ENCODE data around the gene C16orf95. TPM values are rescaled to one million over a fixed set of nuclear protein-coding genes. Genes with fewer than 3 reads are reported as not detected.
"Not testable (repeated sequence)": the region's sequence is repeated elsewhere in the genome, so short reads cannot be mapped to it uniquely, and the experiment has no call there.

The C16orf95 gene
- total RNA-seq, 1 experiment from 2014 or later = 3.8 TPM

- Mint-ChIP-seq H3K4me3 (ENCODE audit: low read depth, unreplicated experiment) (no peak overlapping the region), H3K9me3 (ENCODE audit: low read depth, unreplicated experiment) (no peaks in the 10 kb centered on the region), H3K4me1 (ENCODE audit: low read depth, unreplicated experiment) (no peaks in the 10 kb centered on the region), H3K27me3 (ENCODE audit: unreplicated experiment) (no peaks in the 10 kb centered on the region), H3K27ac (ENCODE audit: unreplicated experiment) (no peak overlapping the region), H3K36me3 (ENCODE audit: insufficient read depth, unreplicated experiment) (peaks cover 35% of the 10 kb centered on the region)
- DNase-seq = no peak
- intact Hi-C loops (cut with micrococcal nuclease; ENCODE audit: unreplicated experiment) = no loop called here
- BruUV-seq (replicated peaks) = no TSS peak
- CTCF ChIA-PET = no interaction called here
- TF ChIP-seq CTCF (IDR thresholded peaks at IDR 0.05; ENCODE audit: unreplicated experiment) = no peak
Measured at GRCh38 chr16:87342978-87343752, 26.0 kb upstream of the C16orf95 start.

GRCh38 chr16:87342504-87342903 lies 25.3 kb upstream of the C16orf95 start:
- no peak overlapping the region for H3K4me3 Mint-ChIP-seq (ENCODE audit: low read depth, unreplicated experiment)
- no TSS peak for BruUV-seq (replicated peaks)
- H3K4me1 Mint-ChIP-seq (ENCODE audit: low read depth, unreplicated experiment) = no peaks in the 10 kb centered on the region
- no peak overlapping the region for H3K27ac Mint-ChIP-seq (ENCODE audit: unreplicated experiment)
- no peaks in the 10 kb centered on the region for H3K27me3 Mint-ChIP-seq (ENCODE audit: unreplicated experiment)
- no peaks in the 10 kb centered on the region for H3K9me3 Mint-ChIP-seq (ENCODE audit: low read depth, unreplicated experiment)
- TF ChIP-seq CTCF (IDR thresholded peaks at IDR 0.05; ENCODE audit: unreplicated experiment) = no peak
- intact Hi-C loops (cut with micrococcal nuclease; ENCODE audit: unreplicated experiment) = no loop called here
- H3K36me3 Mint-ChIP-seq (ENCODE audit: insufficient read depth, unreplicated experiment) = peaks cover 29% of the 10 kb centered on the region
- CTCF ChIA-PET = interaction anchor here (0.6 kb wide), 1 partner anchor 54 kb away, joined by 4 read pairs; no protein-coding TSS in a partner anchor
- DNase-seq = no peak

GRCh38 chr16:87340198-87340597 lies 23.0 kb upstream of the C16orf95 start:
- no peak for TF ChIP-seq CTCF (IDR thresholded peaks at IDR 0.05; ENCODE audit: unreplicated experiment)
- Mint-ChIP-seq H3K9me3 (ENCODE audit: low read depth, unreplicated experiment) (no peaks in the 10 kb centered on the region), H3K4me1 (ENCODE audit: low read depth, unreplicated experiment) (no peaks in the 10 kb centered on the region), H3K4me3 (ENCODE audit: low read depth, unreplicated experiment) (no peak overlapping the region), H3K27ac (ENCODE audit: unreplicated experiment) (no peak overlapping the region), H3K36me3 (ENCODE audit: insufficient read depth, unreplicated experiment) (peaks cover 29% of the 10 kb centered on the region), H3K27me3 (ENCODE audit: unreplicated experiment) (no peaks in the 10 kb centered on the region)
- CTCF ChIA-PET = no interaction called here
- no TSS peak for BruUV-seq (replicated peaks)
- no peak for DNase-seq
- intact Hi-C loops (cut with micrococcal nuclease; ENCODE audit: unreplicated experiment) = no loop called here

GRCh38 chr16:87339724-87340105 lies 22.5 kb upstream of the C16orf95 start:
- H3K9me3 Mint-ChIP-seq (ENCODE audit: low read depth, unreplicated experiment); DNase-seq; H3K27ac Mint-ChIP-seq (ENCODE audit: unreplicated experiment); intact Hi-C loops (cut with micrococcal nuclease; ENCODE audit: unreplicated experiment); H3K4me3 Mint-ChIP-seq (ENCODE audit: low read depth, unreplicated experiment); BruUV-seq (replicated peaks); H3K4me1 Mint-ChIP-seq (ENCODE audit: low read depth, unreplicated experiment); H3K27me3 Mint-ChIP-seq (ENCODE audit: unreplicated experiment); CTCF ChIA-PET: not testable (repeated sequence)
- H3K36me3 Mint-ChIP-seq (ENCODE audit: insufficient read depth, unreplicated experiment) = peaks cover 34% of the 10 kb centered on the region

- H3K36me3 Mint-ChIP-seq (ENCODE audit: insufficient read depth, unreplicated experiment) = peaks cover 30% of the 10 kb centered on the region
- no peak overlapping the region for H3K4me3 Mint-ChIP-seq (ENCODE audit: low read depth, unreplicated experiment)
- CTCF ChIA-PET = no interaction called here
- no peak overlapping the region for H3K27ac Mint-ChIP-seq (ENCODE audit: unreplicated experiment)
- no peak for TF ChIP-seq CTCF (IDR thresholded peaks at IDR 0.05; ENCODE audit: unreplicated experiment)
- BruUV-seq (replicated peaks) = no TSS peak
- H3K9me3 Mint-ChIP-seq (ENCODE audit: low read depth, unreplicated experiment) = no peaks in the 10 kb centered on the region
- no peak for DNase-seq
- no peaks in the 10 kb centered on the region for H3K4me1 Mint-ChIP-seq (ENCODE audit: low read depth, unreplicated experiment)
- H3K27me3 Mint-ChIP-seq (ENCODE audit: unreplicated experiment) = no peaks in the 10 kb centered on the region
- intact Hi-C loops (cut with micrococcal nuclease; ENCODE audit: unreplicated experiment) = no loop called here
Measured at GRCh38 chr16:87339086-87339723, 22.0 kb upstream of the C16orf95 start.

Data from Calu3 (cell line).